ENCODE measurements around the gene TOX2.

TOX2 gene

GRCh38 chr20:44032583-44033331 is 118.1 kb downstream of the TOX2 start:
- DNase-seq (ENCODE audit: low read depth), result no peak
- TF ChIP-seq CTCF (IDR thresholded peaks at IDR 0.05; ENCODE audit: control insufficient read depth, extremely low read depth, insufficient read depth), result no peak
- H3K4me3 ChIP-seq (ENCODE audit: low read depth, low read length), result no peak overlapping the region

- no peak overlapping the region for H3K4me3 ChIP-seq (ENCODE audit: low read depth, low read length)
- no peak for TF ChIP-seq CTCF (IDR thresholded peaks at IDR 0.05; ENCODE audit: control insufficient read depth, extremely low read depth, insufficient read depth)
- no peak for DNase-seq (ENCODE audit: low read depth)
These were observed 118.7 kb downstream of the TOX2 start for GRCh38 chr20:44033344-44033743.

- no peak for DNase-seq (ENCODE audit: low read depth)
- no peak for TF ChIP-seq CTCF (IDR thresholded peaks at IDR 0.05; ENCODE audit: control insufficient read depth, extremely low read depth, insufficient read depth)
- no peak overlapping the region for H3K4me3 ChIP-seq (ENCODE audit: low read depth, low read length)
These were observed 119.2 kb downstream of the TOX2 start for GRCh38 chr20:44033873-44034272.

- no peak overlapping the region for H3K4me3 ChIP-seq (ENCODE audit: low read depth, low read length)
- DNase-seq (ENCODE audit: low read depth), result no peak
- no peak for TF ChIP-seq CTCF (IDR thresholded peaks at IDR 0.05; ENCODE audit: control insufficient read depth, extremely low read depth, insufficient read depth)
These were observed 119.8 kb downstream of the TOX2 start for GRCh38 chr20:44034451-44034850.

- no peak overlapping the region for H3K4me3 ChIP-seq (ENCODE audit: low read depth, low read length)
- no peak for TF ChIP-seq CTCF (IDR thresholded peaks at IDR 0.05; ENCODE audit: control insufficient read depth, extremely low read depth, insufficient read depth)
- no peak for DNase-seq (ENCODE audit: low read depth)
These were observed 120.4 kb downstream of the TOX2 start for GRCh38 chr20:44034965-44035635.

GRCh38 chr20:44035924-44036323 is 121.3 kb downstream of the TOX2 start:
- DNase-seq (ENCODE audit: low read depth), result no peak
- no peak overlapping the region for H3K4me3 ChIP-seq (ENCODE audit: low read depth, low read length)
- no peak for TF ChIP-seq CTCF (IDR thresholded peaks at IDR 0.05; ENCODE audit: control insufficient read depth, extremely low read depth, insufficient read depth)
